HG03280 (cell line): ENCODE data around the gene ANKRD36B.
"Not testable (repeated sequence)": the region's sequence is repeated elsewhere in the genome, so short reads cannot be mapped to it uniquely, and the experiment has no call there.

Source experiments
- ATAC-seq: cut with Tn5 transposase; IDR thresholded peaks from one replicate; pipeline ENCODE4 v1.9.1; 2021; ENCODE audit warnings: mild to moderate bottlenecking, moderate library complexity; ENCODE audit not compliant: unreplicated experiment

ANKRD36B gene

GRCh38 chr2:97589598-97590510, at the start of gene ANKRD36B:
Gene ANKRD36B, minus strand, starts transcription at chr2:97589877. Its CDS starts 192 bp downstream, at chr2:97589685.
- peak; percentile 61 for ATAC-seq

GRCh38 chr2:97626049-97626430, 36.4 kb upstream of the ANKRD36B start:
- ATAC-seq: not testable (repeated sequence)

- ATAC-seq: not testable (repeated sequence)
Observed at GRCh38 chr2:97625354-97626048, 35.8 kb upstream of the ANKRD36B start.

- ATAC-seq: not testable (repeated sequence)
Observed at GRCh38 chr2:97622976-97623375, 33.3 kb upstream of the ANKRD36B start.

- not testable (repeated sequence) for ATAC-seq
Observed at GRCh38 chr2:97620492-97620891, 30.8 kb upstream of the ANKRD36B start.

- not testable (repeated sequence) for ATAC-seq
Observed at GRCh38 chr2:97618939-97619827, 29.5 kb upstream of the ANKRD36B start.

- no peak for ATAC-seq
Observed at GRCh38 chr2:97617911-97618310, 28.2 kb upstream of the ANKRD36B start.

DNA sequence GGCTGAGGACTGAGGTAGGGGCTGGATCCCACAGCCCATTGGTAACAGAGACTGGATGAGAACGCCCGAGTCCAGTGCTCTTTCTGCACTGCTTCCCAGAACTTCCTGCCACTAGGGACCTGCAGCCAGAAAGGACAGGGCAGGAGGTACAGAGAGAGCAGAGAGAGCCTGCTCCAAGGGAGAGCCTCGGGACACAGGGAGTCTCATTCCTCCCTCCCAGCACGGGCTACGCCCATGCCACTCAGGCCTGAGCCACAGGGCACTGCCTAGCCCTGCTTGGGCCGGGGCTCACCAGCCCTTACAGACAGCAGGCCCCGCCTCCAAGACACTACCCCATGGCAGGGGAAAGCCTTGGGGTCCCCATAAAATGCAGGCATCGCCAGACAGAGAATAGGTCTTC, 26.1 kb upstream of the ANKRD36B start:
- not testable (repeated sequence) for ATAC-seq

DNA sequence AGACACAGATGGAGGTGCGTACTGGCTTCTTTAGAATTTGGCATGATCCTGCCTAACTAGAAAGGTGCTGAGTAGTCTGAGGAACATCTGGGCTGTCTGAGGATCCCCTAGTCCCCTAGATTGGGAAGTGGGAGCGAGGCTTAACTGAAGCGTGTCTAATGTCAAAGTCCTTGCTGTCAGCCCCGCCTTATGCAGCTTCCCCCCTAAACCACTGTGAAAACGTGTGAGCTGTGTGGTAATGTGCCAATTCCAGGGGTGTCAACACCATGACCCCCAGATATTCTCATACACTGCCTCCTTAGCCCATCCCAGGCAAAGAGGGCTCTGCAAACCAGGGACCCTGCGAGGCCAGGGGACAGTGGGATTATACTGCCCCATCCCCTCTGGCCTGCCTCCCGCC, 22.2 kb upstream of the ANKRD36B start:
- not testable (repeated sequence) for ATAC-seq

GRCh38 chr2:97608745-97609144, 19.1 kb upstream of the ANKRD36B start:
- ATAC-seq: not testable (repeated sequence)

DNA sequence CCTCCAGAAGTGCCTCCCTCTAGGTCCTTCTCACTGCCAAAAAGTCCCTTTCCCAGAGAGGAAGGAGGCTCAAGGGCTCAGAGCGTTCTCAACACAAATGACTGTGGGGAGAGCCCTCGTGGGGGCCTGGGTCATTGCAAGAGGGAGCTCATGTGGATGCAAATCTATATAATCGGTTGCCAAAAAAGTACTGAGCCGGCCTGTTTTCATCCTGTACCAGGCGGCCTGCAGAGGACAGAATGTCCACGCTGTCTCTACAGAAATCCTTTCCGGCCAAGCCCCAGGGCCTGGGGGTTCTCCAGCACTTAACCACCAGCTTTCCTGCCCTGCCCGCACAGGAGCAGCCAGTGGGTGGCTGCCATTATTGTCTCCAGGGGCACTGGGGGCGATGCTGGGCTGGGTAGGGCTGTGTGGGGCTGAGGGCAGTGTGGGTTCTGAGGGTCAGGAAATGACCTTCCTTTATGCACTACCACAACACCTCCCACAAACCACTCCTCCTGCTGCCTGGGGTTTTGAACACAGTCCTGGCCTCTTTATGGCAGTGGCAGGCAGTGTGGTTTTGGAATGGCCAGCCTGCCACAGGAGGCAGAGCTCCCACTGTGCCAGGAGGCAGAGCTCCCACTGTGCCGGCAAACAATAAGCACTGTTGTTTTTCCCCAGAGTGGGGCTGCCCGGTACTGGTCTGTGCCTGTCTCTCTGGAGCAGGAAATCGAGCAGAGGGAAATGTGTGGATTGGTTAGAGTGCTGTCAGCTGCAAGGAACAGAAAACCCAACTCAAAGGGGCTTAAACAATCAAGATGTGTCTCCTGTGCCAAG, 16.1 kb upstream of the ANKRD36B start:
- ATAC-seq: not testable (repeated sequence)

DNA sequence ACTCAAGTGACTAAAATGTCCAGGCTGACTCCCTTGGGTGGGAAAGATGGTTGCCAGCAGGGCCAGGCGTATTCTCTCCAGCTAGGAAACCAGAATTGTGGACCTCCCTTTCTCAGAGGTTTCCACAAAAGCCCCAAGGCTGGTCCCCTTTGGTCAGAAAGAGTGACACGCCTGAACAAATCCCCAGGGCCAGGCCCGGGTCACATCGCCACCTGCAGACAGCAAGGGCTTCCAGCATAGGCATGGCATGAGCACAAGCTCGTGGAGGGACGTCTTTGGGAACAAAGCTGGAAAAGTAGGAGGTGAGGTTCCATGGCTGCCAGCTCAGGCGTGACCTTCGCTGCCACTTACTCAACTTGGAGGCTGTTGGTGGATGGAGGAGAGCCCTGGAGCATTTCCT, 15.4 kb upstream of the ANKRD36B start:
- not testable (repeated sequence) for ATAC-seq

- ATAC-seq: not testable (repeated sequence)
Observed at GRCh38 chr2:97601537-97601936, 11.9 kb upstream of the ANKRD36B start.

DNA sequence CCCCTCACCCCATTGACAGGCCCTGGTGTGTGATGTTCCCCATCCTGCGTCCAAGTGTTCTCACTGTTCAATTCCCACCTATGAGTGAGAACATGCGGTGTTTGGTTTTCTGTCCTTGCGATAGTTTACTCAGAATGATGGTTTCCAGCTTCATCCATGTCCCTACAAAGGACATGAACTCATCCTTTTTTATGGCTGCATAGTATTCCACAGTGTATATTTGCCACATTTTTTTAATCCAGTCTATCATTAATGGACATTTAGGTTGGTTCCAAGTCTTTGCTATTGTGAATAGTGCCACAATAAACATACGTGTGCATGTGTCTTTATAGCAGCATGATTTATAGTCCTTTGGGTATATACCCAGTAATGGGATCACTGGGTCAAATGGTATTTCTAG, 6.5 kb upstream of the ANKRD36B start:
- not testable (repeated sequence) for ATAC-seq

GRCh38 chr2:97593520-97593919, 3.8 kb upstream of the ANKRD36B start:
- ATAC-seq: not testable (repeated sequence)

DNA sequence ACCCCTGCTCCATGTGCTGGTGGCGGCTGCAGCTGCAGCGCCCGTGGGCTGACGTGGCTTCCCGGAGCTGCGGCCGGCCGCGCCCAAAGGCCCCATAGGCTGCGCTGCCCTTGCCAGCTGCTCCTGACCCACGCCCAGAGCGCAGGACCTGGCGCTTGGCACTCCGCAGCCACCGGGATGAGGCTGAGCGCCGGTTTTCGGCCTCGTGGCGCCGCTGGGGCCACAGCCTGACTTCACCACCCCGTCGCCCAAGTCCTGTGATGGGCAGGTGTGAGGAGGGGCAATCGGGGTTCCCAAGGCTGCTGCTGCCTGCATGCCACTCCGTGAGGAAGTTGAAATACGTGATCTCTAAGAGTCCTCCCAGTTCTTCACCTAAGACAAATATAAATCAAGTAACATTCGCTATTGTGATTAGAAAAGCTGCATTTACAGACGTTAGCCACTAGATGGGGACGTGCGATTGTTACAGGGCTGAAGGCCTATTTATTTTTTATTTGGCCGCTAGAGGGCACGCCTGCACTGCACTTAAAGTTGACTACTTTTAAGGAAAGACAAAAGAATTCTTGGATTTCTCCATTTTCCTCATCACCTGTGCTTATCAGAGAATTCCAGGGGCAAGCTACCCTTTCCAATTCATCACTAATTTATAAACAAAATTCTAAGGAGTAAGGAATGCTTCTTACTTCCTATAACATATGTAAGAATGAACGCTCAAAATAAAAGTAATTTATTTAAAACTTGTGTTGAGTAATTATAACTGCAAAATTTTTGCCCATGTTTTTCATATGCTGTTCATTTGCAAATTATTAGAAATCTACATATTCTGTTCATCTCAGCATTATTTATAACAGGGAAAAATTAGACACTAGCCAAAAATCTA, 1.1 kb upstream of the ANKRD36B start:
- peak; percentile 58 for ATAC-seq

GRCh38 chr2:97589257-97589597, 450 bp downstream of the ANKRD36B start:
- not testable (repeated sequence) for ATAC-seq

- not testable (repeated sequence) for ATAC-seq
Observed at GRCh38 chr2:97565674-97566073, 24.0 kb downstream of the ANKRD36B start.

DNA sequence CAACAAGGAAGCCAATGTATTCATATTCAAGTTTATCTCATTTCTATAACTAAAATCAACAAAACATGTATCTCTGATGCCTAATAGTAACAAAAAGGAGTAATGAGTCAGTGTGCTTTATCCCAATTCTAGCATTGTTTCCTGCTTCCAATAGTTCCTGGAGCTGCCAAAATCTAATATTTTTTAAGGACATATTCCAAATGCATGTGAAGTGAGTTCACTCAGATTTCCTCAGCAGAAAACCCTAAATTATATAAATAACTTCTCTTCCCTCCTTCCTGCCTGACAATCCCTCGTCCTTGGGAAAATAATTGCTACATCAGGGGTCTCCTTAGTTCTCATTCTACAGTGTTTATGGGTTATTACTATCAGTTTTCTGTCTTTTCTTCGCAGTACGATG, 37.3 kb downstream of the ANKRD36B start:
- not testable (repeated sequence) for ATAC-seq
